Coronary artery (tissue), 2 donors: ENCODE measurements around the gene TRIM8.
"Not testable (repeated sequence)": the region's sequence is repeated elsewhere in the genome, so short reads cannot be mapped to it uniquely, and the experiment has no call there.

ENCODE experiments used
- DNase-seq: peaks from one replicate; pipeline ENCODE4 v3.0.0-alpha.2; 2017; ENCODE audit warnings: low spot score
- H3K27ac ChIP-seq, 2 donors: fragments of 200-600 bp; sonication (generic); one replicate each; pipeline ENCODE4 v1.5.1; 2016 to 2019
- H3K4me3 ChIP-seq: fragments of 200-600 bp; sonication (generic); 2 replicates; pipeline ENCODE4 v1.5.1; 2016; ENCODE audit warnings: mild to moderate bottlenecking, moderate library complexity
- TF ChIP-seq, protein P1 (sequence below): fragments of 200-600 bp; sonication (generic); IDR thresholded peaks from one replicate; pipeline ENCODE4 v1.5.1; 2019; ENCODE audit warnings: antibody characterized with exemption

TRIM8 gene

DNA sequence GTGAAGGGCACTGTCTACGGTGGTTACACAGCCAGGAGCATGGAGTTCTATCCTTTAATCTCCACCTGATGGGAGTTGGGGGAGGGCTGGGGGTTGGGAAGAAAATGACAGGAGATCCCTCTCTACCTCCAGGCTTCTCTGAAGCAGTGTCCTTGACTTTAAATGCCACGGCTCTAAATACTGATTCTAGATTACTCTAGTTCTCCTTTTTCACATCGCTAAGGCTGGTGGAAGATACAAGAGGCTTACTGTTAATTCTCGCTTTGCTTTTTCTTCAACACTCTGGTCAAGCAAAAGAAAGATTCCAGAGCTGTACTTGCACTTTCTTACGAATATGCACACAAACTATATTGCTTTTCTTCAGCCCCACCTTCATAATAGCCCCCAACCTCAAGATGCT is 39.5 kb downstream of the TRIM8 start:
- DNase-seq = no peak
- Histone ChIP-seq H3K27ac (no peak overlapping the region), H3K4me3 (no peak overlapping the region)
- TF ChIP-seq, protein P1, sequence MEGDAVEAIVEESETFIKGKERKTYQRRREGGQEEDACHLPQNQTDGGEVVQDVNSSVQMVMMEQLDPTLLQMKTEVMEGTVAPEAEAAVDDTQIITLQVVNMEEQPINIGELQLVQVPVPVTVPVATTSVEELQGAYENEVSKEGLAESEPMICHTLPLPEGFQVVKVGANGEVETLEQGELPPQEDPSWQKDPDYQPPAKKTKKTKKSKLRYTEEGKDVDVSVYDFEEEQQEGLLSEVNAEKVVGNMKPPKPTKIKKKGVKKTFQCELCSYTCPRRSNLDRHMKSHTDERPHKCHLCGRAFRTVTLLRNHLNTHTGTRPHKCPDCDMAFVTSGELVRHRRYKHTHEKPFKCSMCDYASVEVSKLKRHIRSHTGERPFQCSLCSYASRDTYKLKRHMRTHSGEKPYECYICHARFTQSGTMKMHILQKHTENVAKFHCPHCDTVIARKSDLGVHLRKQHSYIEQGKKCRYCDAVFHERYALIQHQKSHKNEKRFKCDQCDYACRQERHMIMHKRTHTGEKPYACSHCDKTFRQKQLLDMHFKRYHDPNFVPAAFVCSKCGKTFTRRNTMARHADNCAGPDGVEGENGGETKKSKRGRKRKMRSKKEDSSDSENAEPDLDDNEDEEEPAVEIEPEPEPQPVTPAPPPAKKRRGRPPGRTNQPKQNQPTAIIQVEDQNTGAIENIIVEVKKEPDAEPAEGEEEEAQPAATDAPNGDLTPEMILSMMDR = no peak

DNA sequence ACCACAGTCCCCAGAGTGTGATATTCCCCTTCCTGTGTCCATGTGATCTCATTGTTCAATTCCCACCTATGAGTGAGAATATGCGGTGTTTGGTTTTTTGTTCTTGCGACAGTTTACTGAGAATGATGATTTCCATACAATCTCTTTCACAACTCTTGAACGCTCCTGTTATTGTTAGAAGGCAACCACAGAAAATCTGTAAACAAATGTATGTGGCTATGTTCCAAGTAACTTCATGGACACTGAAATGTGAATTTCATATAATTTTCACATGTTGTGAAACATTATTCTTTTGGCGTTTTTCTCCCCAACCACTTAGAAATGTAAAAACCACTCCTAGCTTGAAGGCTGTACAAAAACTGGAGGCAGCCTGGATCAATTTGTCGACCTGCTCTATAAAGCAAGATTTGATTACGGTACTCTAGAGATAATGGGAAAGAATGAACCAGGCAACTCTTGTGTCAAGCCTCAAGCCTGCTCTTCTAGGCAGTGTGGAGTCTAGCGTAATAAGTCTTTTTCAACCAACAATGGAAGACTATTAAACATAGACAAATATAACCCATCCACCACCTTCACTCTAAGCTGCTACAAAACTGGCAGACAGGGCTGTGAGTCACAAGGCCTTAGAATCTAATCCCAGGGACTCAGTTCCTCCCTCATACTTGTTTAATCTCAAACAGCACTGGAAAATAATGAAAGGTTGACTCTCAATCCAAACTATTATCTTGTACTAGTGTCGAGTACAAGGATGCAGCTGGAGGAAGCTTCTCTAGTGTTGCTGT is 47.2 kb downstream of the TRIM8 start:
- Histone ChIP-seq H3K27ac (no peak overlapping the region), H3K4me3 (no peak overlapping the region)
- no peak for DNase-seq
- TF ChIP-seq, protein P1 = no peak

DNA sequence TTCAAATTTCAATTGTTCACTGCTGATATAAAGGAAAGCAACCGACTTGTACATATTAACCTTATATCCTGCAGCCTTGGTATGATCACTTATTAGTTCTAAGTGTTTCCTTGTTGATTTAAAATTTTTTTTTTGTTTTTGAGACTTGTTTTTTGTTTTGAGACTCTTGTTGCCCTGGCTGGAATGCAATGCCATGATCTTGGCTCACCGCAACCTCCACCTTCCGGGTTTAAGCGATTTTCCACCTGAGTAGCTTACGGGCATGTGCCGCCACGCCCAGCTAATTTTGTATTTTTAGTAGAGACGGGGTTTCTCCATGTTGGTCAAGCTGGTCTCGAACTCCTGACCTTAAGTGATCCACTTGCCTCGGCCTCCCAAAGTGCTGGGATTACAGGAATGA is 51.1 kb downstream of the TRIM8 start:
- H3K4me3 ChIP-seq, DNase-seq, H3K27ac ChIP-seq: not testable (repeated sequence)

DNA sequence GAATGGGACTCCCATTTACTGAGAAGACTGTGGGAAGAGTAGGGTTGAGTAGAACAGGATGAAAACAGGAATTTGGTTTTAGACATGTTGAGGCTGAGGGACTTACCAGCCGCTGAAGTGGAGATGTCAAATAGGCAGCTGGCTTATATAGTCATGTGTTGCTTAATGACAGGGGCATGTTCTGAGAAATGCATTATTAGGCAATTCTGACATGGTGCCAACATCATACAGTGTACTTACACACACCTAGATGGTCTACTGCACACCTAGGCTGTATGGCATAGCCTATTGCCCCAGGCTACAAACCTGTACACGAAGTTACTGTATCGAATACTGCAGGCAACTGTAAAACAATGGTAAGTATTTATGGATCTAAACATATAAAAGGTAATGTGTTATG is 52.5 kb downstream of the TRIM8 start:
- DNase-seq = no peak
- TF ChIP-seq, protein P1 = no peak
- Histone ChIP-seq H3K4me3 (no peak overlapping the region), H3K27ac (no peak overlapping the region)

DNA sequence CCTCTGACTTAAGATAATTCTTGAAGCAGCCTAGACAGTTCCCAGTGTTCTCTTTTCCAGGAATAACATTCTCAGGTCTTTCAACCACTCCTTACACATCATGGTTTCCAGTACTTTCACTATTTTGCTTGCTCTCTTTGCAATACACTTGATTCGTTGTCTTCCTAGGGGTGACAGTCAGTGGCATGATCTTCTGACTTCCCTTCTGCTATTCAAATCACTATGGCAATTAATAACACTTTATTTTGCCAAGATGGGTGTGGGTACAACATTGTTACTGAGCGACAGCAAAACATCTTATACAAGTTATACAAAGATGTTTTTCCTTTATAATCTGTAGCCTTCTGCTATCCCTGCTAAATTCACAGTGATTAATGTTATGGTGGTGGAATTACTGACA is 54.6 kb downstream of the TRIM8 start:
- TF ChIP-seq, protein P1 = no peak
- no peak overlapping the region for H3K4me3 ChIP-seq
- H3K27ac ChIP-seq = no peak overlapping the region
- no peak for DNase-seq

- H3K4me3 ChIP-seq = no peak overlapping the region
- no peak for DNase-seq
- no peak overlapping the region for H3K27ac ChIP-seq
- TF ChIP-seq, protein P1 = no peak
Observed at GRCh38 chr10:102701272-102701671, 57.0 kb downstream of the TRIM8 start.

DNA sequence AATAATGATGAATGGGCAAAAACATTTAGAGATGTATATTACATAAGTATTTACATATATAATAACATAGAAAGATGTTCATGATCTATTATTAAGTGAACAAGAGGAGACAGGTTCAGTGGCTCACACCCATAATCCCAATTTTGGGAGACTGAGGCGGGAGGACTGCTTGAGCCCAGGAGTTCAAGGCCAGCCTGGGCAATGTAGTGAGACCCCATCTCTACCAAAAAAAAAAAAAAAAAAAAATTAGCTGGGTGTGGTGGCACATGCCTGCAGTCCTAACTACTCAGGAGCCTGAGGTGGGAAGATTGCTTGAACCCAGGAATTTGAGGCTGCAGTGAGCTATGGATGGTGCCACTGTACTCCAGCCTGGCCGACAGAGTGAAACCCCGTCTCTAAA is 57.5 kb downstream of the TRIM8 start:
- no peak for DNase-seq
- Histone ChIP-seq H3K4me3 (no peak overlapping the region), H3K27ac (no peak overlapping the region)
- TF ChIP-seq, protein P1 = no peak
